ENCODE data around the gene EIF2AK2. TPM values are rescaled to one million over a fixed set of nuclear protein-coding genes. Genes with fewer than 3 reads are reported as not detected.
"Not testable (repeated sequence)": the region's sequence is repeated elsewhere in the genome, so short reads cannot be mapped to it uniquely, and the experiment has no call there.

The EIF2AK2 gene
- 10 to 100 TPM; 25.4 to 45.1 TPM for total RNA-seq

DNA sequence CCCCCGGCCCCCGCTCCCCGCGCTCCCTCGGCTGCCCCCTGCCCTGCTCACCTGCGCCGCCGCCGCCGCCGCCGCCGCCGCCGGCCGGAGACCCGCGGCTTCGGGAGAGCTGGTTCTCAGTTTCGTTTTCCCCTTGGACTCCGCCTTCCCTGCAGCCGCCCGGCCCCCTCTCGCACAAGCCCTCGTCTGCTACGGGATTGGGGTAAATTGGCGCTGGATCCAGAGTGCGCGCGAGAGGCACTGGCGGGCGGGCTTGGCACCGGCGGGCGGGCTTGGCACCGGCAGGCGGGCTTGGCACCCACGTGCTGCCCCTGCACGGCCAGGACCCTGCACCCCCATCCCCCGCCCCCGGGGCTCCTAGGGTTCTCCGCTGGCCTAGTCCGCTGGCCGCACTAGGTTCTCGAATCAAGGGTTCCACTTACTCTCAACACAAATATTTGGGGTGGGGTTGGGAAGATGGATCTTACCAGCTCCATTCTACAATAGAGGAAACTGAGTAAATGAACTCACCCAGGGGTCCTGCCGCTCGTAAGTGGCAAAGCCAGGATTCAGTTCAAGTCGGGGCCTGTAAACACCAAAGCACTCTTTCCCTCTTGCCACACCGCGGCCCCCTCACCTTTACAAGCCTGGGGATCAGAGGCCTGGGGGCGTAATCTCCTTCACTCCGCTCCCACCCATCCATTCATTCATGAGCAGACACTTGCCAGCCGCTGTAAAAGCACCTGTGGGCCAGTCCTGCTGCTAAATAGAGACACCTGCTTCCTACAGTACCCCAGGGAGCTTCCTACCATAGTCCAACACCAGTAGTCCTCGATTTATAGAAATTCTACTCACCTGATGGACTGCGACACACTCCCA is at the start of gene EIF2AK2:
Gene EIF2AK2, minus strand, starts transcription at position 124 of the 858 bp plus-strand sequence. CDS start 9,174 bp downstream, outside the sequence.
- H3K27me3 Mint-ChIP-seq: no peaks in the 10 kb centered on the region
- H3K4me1 Mint-ChIP-seq: peaks cover 37% of the 10 kb centered on the region
- peaks cover 13% of the 10 kb centered on the region for H3K36me3 Mint-ChIP-seq (ENCODE audit: low read depth)
- H3K27ac Mint-ChIP-seq: peak within 1 kb of the TSS; percentile 96
- ATAC-seq (replicated peaks): peak; percentile 87
- peak within 1 kb of the TSS; percentile 89 for H3K4me3 Mint-ChIP-seq
- peaks cover 8% of the 10 kb centered on the region for H3K9me3 Mint-ChIP-seq

DNA sequence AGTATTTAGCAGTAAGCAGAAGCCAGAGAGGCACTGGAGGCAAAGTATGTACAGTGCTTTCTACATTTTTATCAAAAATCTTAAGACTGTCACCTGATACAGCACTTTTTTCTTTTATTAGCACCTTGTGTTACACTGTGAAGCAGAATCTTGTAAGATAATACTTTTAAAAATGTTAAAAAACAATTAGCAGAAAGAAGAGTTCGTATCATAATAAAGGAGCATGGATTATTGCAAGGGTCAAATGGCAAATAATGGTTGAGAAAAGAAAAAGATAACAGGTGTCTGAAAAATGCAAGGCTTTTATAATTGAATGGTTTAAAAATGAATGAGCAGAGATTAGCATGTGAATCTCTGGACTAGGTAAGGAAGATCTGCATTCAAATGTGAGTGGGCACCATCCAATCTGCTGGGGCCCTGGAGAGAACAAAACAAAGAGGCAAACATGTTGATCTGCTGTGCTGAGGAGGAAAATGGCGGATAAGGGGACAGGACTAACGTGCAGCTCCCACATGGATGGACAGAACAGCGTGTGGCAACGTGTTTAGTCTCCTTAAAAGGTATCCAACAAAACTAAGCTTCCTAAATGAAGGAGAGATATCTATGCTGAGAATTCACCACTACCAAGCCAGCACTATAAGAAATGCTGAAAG is 49.0 kb upstream of the EIF2AK2 start:
- Mint-ChIP-seq H3K36me3 (ENCODE audit: low read depth) (peaks cover 100% of the 10 kb centered on the region), H3K4me3 (no peak overlapping the region)

DNA sequence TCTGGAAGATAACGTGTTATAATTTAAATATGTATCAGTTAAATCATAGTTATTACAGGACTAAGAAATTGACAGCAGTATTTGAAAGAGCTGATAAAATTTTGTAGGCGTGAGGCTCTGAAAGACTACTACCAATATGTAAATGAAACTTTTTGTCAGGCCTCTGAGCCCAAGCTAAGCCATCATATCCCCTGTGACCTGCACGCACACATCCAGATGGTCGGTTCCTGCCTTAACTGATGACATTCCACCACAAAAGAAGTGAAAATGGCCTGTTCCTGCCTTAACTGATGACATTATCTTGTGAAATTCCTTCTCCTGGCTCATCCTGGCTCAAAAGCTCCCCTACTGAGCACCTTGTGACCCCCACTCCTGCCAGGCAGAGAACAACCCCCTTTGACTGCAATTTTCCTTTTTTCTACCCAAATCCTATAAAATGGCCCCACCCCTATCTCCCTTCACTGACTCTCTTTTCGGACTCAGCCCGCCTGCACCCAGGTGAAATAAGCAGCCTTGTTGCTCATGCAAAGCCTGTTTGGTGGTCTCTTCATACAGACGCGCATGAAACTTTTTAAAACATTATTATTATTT is 48.4 kb upstream of the EIF2AK2 start:
- Mint-ChIP-seq H3K36me3 (ENCODE audit: low read depth) (peaks cover 100% of the 10 kb centered on the region), H3K9me3 (peaks cover 14% of the 10 kb centered on the region), H3K4me1 (peaks cover 23% of the 10 kb centered on the region)
- H3K27ac Mint-ChIP-seq; ATAC-seq (replicated peaks); H3K27me3 Mint-ChIP-seq; H3K4me3 Mint-ChIP-seq: not testable (repeated sequence)

More for the DNA sequence above, 49.0 kb upstream of the EIF2AK2 start:
- Mint-ChIP-seq H3K9me3 (peaks cover 14% of the 10 kb centered on the region), H3K4me1 (peaks cover 23% of the 10 kb centered on the region), H3K27me3 (no peaks in the 10 kb centered on the region), H3K27ac (no peak overlapping the region)
- ATAC-seq (replicated peaks): no peak

DNA sequence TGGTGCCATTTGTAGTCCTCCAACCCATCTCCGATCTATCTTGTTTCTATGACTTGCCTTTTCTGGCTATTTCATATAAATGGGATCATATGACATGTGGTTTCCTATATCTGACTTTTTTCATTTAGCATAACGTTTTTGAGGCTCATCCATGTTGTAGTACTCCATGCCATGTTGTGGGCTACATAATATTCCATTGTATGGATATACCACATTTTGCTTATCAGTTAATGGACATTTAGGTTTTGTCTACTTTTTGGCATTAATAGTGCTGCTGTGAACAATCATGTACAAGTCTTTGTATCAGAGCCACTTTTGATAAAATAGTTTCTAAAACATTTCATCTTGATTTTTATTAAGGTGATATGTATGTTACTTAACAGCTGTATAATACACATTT is 46.9 kb upstream of the EIF2AK2 start:
- no peak overlapping the region for H3K27ac Mint-ChIP-seq
- peaks cover 28% of the 10 kb centered on the region for H3K4me1 Mint-ChIP-seq
- no peak for ATAC-seq (replicated peaks)
- no peak overlapping the region for H3K4me3 Mint-ChIP-seq
- no peaks in the 10 kb centered on the region for H3K27me3 Mint-ChIP-seq
- H3K36me3 Mint-ChIP-seq (ENCODE audit: low read depth): peaks cover 97% of the 10 kb centered on the region
- peaks cover 8% of the 10 kb centered on the region for H3K9me3 Mint-ChIP-seq

- H3K9me3 Mint-ChIP-seq: peaks cover 3% of the 10 kb centered on the region
- H3K27ac Mint-ChIP-seq: peak overlapping the region; percentile 78
- H3K27me3 Mint-ChIP-seq: no peaks in the 10 kb centered on the region
- H3K36me3 Mint-ChIP-seq (ENCODE audit: low read depth): peaks cover 85% of the 10 kb centered on the region
- H3K4me1 Mint-ChIP-seq: peaks cover 19% of the 10 kb centered on the region
- H3K4me3 Mint-ChIP-seq: peak overlapping the region; percentile 28
- ATAC-seq (replicated peaks): peak; percentile 71
These were observed 45.0 kb upstream of the EIF2AK2 start for GRCh38 chr2:37201766-37202165.

DNA sequence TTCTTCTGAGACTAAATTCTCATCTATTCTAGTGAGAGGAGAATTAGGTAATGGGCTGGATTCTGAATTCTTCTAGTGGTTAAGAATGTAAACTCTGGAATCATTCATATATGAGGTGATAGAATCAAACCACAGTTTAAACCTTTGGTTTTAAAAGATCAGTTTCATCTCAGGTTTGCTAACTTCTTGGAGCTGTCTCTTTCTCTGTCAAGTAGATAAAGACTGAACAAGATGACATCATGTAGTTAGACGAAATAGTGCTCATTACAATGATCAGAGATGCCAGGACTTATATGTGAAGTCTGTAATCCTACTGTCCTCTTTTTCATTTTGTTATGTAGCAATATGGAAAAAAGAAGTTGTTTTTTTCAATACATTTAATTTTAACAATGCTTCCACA is 44.4 kb upstream of the EIF2AK2 start:
- no peaks in the 10 kb centered on the region for H3K9me3 Mint-ChIP-seq
- ATAC-seq (replicated peaks): peak; percentile 17
- no peaks in the 10 kb centered on the region for H3K27me3 Mint-ChIP-seq
- peaks cover 20% of the 10 kb centered on the region for H3K4me1 Mint-ChIP-seq
- H3K36me3 Mint-ChIP-seq (ENCODE audit: low read depth): peaks cover 85% of the 10 kb centered on the region
- peak overlapping the region; percentile 28 for H3K4me3 Mint-ChIP-seq
- H3K27ac Mint-ChIP-seq: peak overlapping the region; percentile 78

GRCh38 chr2:37198681-37199065 is 41.9 kb upstream of the EIF2AK2 start:
- Mint-ChIP-seq H3K4me3 (no peak overlapping the region), H3K4me1 (peaks cover 13% of the 10 kb centered on the region), H3K36me3 (ENCODE audit: low read depth) (peaks cover 61% of the 10 kb centered on the region), H3K27ac (no peak overlapping the region), H3K9me3 (no peaks in the 10 kb centered on the region), H3K27me3 (no peaks in the 10 kb centered on the region)
- no peak for ATAC-seq (replicated peaks)

GRCh38 chr2:37196320-37197195 is 39.8 kb upstream of the EIF2AK2 start, which contains the start of gene CEBPZOS:
Gene CEBPZOS, plus strand, starts transcription at chr2:37196496. Its CDS starts 3,209 bp downstream, at chr2:37199705.
- H3K27ac Mint-ChIP-seq: peak within 1 kb of the TSS; percentile 97
- no peaks in the 10 kb centered on the region for H3K9me3 Mint-ChIP-seq
- ATAC-seq (replicated peaks): peak; percentile 88
- H3K4me3 Mint-ChIP-seq: peak within 1 kb of the TSS; percentile 91
- peaks cover 40% of the 10 kb centered on the region for H3K36me3 Mint-ChIP-seq (ENCODE audit: low read depth)
- H3K4me1 Mint-ChIP-seq: peaks cover 10% of the 10 kb centered on the region
- no peaks in the 10 kb centered on the region for H3K27me3 Mint-ChIP-seq

DNA sequence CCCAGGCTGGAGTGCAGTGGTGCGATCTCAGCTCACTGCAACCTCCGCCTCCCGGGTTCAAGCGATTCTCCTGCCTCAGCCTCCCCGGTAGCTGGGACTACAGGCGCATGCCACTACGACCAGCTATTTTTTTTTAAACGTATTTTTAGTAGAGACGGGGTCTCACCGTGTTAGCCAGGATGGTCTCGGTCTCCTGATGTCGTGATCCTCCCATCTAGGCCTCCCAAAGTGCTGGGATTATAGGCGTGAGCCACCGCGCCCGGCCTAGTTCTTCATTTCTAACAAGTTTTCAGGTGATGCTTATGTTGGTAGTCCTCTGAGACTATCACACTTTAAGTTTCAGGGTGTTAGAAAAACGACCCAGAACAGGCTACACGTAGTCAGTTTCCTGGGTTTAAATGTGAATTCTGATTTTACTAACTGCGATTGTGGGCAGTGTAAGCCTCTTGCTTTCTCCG is 39.1 kb upstream of the EIF2AK2 start:
- peak overlapping the region; percentile 97 for H3K27ac Mint-ChIP-seq
- H3K4me3 Mint-ChIP-seq: peak overlapping the region; percentile 91
- H3K9me3 Mint-ChIP-seq; ATAC-seq (replicated peaks); H3K27me3 Mint-ChIP-seq: not testable (repeated sequence)
- H3K36me3 Mint-ChIP-seq (ENCODE audit: low read depth): peaks cover 34% of the 10 kb centered on the region
- H3K4me1 Mint-ChIP-seq: peaks cover 10% of the 10 kb centered on the region

- Mint-ChIP-seq H3K36me3 (ENCODE audit: low read depth) (peaks cover 14% of the 10 kb centered on the region), H3K4me3 (no peak overlapping the region), H3K27me3 (peaks cover 4% of the 10 kb centered on the region), H3K4me1 (peaks cover 5% of the 10 kb centered on the region), H3K27ac (no peak overlapping the region), H3K9me3 (no peaks in the 10 kb centered on the region)
- ATAC-seq (replicated peaks): no peak
These were observed 35.8 kb upstream of the EIF2AK2 start for GRCh38 chr2:37192551-37192950.

DNA sequence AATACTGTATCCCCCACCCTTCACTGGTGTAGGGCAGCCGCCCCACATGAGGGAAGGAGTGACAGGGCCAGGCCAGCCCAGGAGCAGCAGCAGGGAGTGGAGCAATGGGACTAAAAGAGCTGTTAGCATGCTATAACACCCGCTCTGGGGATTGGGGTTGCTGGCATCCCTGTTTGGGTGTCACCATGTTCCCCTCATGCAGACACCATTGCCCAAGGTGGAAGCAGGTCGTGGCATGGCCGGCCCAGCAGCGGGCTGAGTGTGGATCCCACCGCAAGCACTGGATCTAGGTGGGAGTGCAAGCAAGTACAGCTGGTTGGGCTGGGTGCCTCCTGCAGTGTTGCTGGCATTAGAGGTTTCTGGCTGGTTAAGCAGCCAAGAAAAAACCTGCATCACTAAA is 35.0 kb upstream of the EIF2AK2 start:
- Mint-ChIP-seq H3K4me3 (no peak overlapping the region), H3K27ac (no peak overlapping the region), H3K4me1 (peaks cover 5% of the 10 kb centered on the region), H3K9me3 (no peaks in the 10 kb centered on the region), H3K27me3 (peaks cover 4% of the 10 kb centered on the region), H3K36me3 (ENCODE audit: low read depth) (peaks cover 8% of the 10 kb centered on the region)
- no peak for ATAC-seq (replicated peaks)

GRCh38 chr2:37191253-37191652 is 34.5 kb upstream of the EIF2AK2 start:
- peaks cover 3% of the 10 kb centered on the region for H3K36me3 Mint-ChIP-seq (ENCODE audit: low read depth)
- no peak overlapping the region for H3K27ac Mint-ChIP-seq
- no peak for ATAC-seq (replicated peaks)
- H3K9me3 Mint-ChIP-seq: no peaks in the 10 kb centered on the region
- peaks cover 6% of the 10 kb centered on the region for H3K27me3 Mint-ChIP-seq
- H3K4me3 Mint-ChIP-seq: no peak overlapping the region
- peaks cover 2% of the 10 kb centered on the region for H3K4me1 Mint-ChIP-seq

DNA sequence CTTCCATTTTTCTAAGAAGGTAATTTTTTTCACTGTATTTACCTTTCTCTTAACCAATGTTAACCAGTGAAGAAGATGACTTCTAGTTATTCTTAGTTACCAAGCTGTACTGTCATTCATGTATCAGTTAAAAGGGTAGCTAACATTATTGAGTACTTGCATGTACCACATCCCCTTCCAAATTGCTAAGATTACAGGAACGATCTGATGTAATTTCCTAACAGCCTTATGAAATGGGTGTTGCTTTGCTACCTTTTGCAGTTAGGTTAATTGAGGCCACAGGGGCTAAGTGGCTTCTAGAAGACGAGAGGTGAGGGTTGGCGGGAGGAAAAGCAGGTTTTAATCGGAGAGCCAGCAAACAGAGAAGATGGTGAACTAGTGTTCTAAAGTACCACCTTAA is 33.5 kb upstream of the EIF2AK2 start:
- Mint-ChIP-seq H3K4me1 (no peaks in the 10 kb centered on the region), H3K27me3 (peaks cover 11% of the 10 kb centered on the region), H3K27ac (no peak overlapping the region), H3K36me3 (ENCODE audit: low read depth) (no peaks in the 10 kb centered on the region), H3K9me3 (no peaks in the 10 kb centered on the region), H3K4me3 (no peak overlapping the region)
- ATAC-seq (replicated peaks): no peak

Measured in activated T-helper 17 cell treated with anti-CD3 and anti-CD28 coated beads, Interleukin-2, amount 50 U/mL, for 72 hours (primary cell).